Bronchial epithelial cell (primary cell): ENCODE results near the gene SNX6. TPM values are rescaled to one million over a fixed set of nuclear protein-coding genes. Genes with fewer than 3 reads are reported as not detected.
"Not testable (repeated sequence)": the region's sequence is repeated elsewhere in the genome, so short reads cannot be mapped to it uniquely, and the experiment has no call there.

Source experiments
- DNase-seq: peaks from one replicate; pipeline ENCODE4 v3.0.0-alpha.2; 2010; ENCODE audit warnings: low read depth
- FAIRE-seq: peaks from 2 replicates; lab custom pipeline; 2011; peaks lifted over from hg19 to GRCh38; lab: Jason Lieb, UNC
- H3K27me3 ChIP-seq: 2 replicates; pipeline ENCODE4 v1.5.1; 2011; ENCODE audit warnings: low read length; ENCODE audit not compliant: control insufficient read depth, insufficient read depth
- H3K36me3 ChIP-seq: 2 replicates; pipeline ENCODE4 v1.5.1; 2011; ENCODE audit warnings: low read length; ENCODE audit not compliant: control insufficient read depth, insufficient read depth
- H3K4me3 ChIP-seq: 2 replicates; pipeline ENCODE4 v1.5.1; 2011; ENCODE audit warnings: mild to moderate bottlenecking, low read depth, low read length, control low read depth
- CTCF ChIP-seq: IDR thresholded peaks from 2 replicates; pipeline ENCODE4 v1.5.1; 2011; ENCODE audit warnings: mild to moderate bottlenecking, moderate library complexity, low read length, control low read depth, inconsistent platforms; ENCODE audit not compliant: insufficient read depth, severe bottlenecking
- total RNA-seq: library from RNA; depleted of rRNA; stranded (reverse); fragments of >200 nt; gene quantifications from 2 replicates; pipeline ENCODE4 v1.2.1, GENCODE V29; 2014

The SNX6 gene
- total RNA-seq, 1 donor from 2014 or later: 146 TPM

- H3K4me3 ChIP-seq: no peak overlapping the region
- DNase-seq (peak; percentile 28), FAIRE-seq (no peak)
- no peaks in the 10 kb centered on the region for H3K36me3 ChIP-seq
- no peaks in the 10 kb centered on the region for H3K27me3 ChIP-seq
- TF ChIP-seq CTCF: no peak
Observed at GRCh38 chr14:34554540-34555250, 75.3 kb downstream of the SNX6 start.

- FAIRE-seq, H3K4me3 ChIP-seq, H3K27me3 ChIP-seq, H3K36me3 ChIP-seq, DNase-seq: not testable (repeated sequence)
Observed at GRCh38 chr14:34549276-34549966, 80.5 kb downstream of the SNX6 start.

GRCh38 chr14:34548472-34548981, 81.4 kb downstream of the SNX6 start:
- Histone ChIP-seq H3K36me3 (no peaks in the 10 kb centered on the region), H3K4me3 (no peak overlapping the region), H3K27me3 (no peaks in the 10 kb centered on the region)
- no peak for FAIRE-seq
- no peak for TF ChIP-seq CTCF
- DNase-seq: no peak

GRCh38 chr14:34547136-34547520, 82.8 kb downstream of the SNX6 start:
- not testable (repeated sequence) for DNase-seq, FAIRE-seq, H3K36me3 ChIP-seq, H3K4me3 ChIP-seq, H3K27me3 ChIP-seq

- not testable (repeated sequence) for H3K27me3 ChIP-seq, DNase-seq, H3K36me3 ChIP-seq, H3K4me3 ChIP-seq
- peak; percentile 80 for FAIRE-seq
Observed at GRCh38 chr14:34546272-34547135, 83.4 kb downstream of the SNX6 start.

GRCh38 chr14:34540181-34541059, 89.5 kb downstream of the SNX6 start:
- H3K36me3 ChIP-seq, H3K27me3 ChIP-seq, FAIRE-seq, DNase-seq: not testable (repeated sequence)
- peak overlapping the region; percentile 52 for H3K4me3 ChIP-seq
